ENCODE results near the gene FBXO44. TPM values are rescaled to one million over a fixed set of nuclear protein-coding genes. Genes with fewer than 3 reads are reported as not detected.
"Not testable (repeated sequence)": the region's sequence is repeated elsewhere in the genome, so short reads cannot be mapped to it uniquely, and the experiment has no call there.

The FBXO44 gene
- total RNA-seq, 2 donors from 2014 or later = 29.1 to 39.1 TPM

DNA sequence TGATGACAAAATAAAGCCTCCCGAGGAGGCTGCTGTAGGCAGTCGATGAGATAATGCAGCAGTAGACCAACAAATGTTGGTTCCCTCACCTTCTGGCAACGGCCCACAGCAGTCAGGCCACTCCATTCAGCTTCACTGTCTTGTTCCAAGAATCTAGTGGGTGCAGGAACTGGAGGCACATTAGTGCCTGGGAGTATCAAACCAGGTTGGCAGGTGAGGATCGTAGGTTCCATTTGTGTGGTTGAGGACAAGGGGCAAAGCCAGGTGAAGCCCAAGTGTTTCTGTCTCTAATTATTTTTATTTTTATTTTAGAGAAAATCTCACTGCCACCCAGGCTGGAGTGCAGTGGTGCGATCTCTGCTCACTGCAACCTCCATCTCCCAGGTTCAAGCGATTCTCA lies 13.7 kb upstream of the FBXO44 start:
- no peak overlapping the region for H3K9ac ChIP-seq (ENCODE audit: extremely low read depth, low read length, poor library complexity, severe bottlenecking)
- Mint-ChIP-seq H3K27ac (no peak overlapping the region), H3K4me3 (no peak overlapping the region), H3K9me3 (no peaks in the 10 kb centered on the region), H3K36me3 (ENCODE audit: low read depth) (no peaks in the 10 kb centered on the region), H3K4me1 (peaks cover 4% of the 10 kb centered on the region), H3K27me3 (ENCODE audit: insufficient read depth) (peaks cover under 1% of the 10 kb centered on the region)
- H3K4me3 ChIP-seq (ENCODE audit: low read length) = no peak overlapping the region
- no peaks in the 10 kb centered on the region for H3K9me3 ChIP-seq (ENCODE audit: control insufficient read depth, low read length)
- DNase-seq = no peak
- H3K4me1 ChIP-seq (ENCODE audit: control insufficient read depth, insufficient read depth, low read length) = no peaks in the 10 kb centered on the region
- no peaks in the 10 kb centered on the region for H3K27me3 ChIP-seq (ENCODE audit: control insufficient read depth, insufficient read depth, low read length, poor library complexity, severe bottlenecking)
- H3K27ac ChIP-seq (ENCODE audit: low read depth, low read length) = no peak overlapping the region
- WGBS, 2 experiments (ENCODE audit: insufficient coverage in 1 of 2, insufficient read length in 1 of 2) = 89 to 96% methylated on average over 3 to 6 of the region's 6 CpGs
- TF ChIP-seq, protein P1, sequence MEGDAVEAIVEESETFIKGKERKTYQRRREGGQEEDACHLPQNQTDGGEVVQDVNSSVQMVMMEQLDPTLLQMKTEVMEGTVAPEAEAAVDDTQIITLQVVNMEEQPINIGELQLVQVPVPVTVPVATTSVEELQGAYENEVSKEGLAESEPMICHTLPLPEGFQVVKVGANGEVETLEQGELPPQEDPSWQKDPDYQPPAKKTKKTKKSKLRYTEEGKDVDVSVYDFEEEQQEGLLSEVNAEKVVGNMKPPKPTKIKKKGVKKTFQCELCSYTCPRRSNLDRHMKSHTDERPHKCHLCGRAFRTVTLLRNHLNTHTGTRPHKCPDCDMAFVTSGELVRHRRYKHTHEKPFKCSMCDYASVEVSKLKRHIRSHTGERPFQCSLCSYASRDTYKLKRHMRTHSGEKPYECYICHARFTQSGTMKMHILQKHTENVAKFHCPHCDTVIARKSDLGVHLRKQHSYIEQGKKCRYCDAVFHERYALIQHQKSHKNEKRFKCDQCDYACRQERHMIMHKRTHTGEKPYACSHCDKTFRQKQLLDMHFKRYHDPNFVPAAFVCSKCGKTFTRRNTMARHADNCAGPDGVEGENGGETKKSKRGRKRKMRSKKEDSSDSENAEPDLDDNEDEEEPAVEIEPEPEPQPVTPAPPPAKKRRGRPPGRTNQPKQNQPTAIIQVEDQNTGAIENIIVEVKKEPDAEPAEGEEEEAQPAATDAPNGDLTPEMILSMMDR (conservative IDR thresholded peaks at IDR 0.05) = no peak
- H3K36me3 ChIP-seq (ENCODE audit: control insufficient read depth, insufficient read depth, low read length) = no peaks in the 10 kb centered on the region

DNA sequence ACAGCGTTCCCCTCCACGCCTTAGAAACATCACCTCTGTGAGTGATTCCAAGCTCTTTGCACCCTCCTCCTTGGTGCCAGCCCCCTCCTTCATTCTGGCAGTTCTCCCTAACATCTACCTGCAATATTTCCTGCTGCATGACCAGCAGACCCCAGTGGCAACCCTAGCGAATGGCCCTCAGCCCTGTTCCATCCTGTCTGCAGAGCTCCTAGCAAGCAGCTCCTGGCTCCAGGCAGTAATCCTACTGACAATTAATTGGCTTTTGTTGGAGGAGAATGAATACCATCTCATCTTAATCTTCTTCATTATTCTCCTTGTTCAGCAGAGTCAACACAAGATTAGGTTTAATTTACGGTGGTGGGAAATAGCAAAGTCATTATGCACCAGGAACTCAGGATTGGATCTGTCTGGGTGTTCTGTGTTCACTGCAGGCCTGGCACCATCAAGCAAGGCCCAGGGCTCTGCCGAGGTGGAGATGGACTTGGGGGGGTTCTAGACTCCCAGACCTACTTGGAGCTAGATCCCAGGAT lies 12.8 kb upstream of the FBXO44 start:
- Histone ChIP-seq H3K36me3 (ENCODE audit: control insufficient read depth, insufficient read depth, low read length) (no peaks in the 10 kb centered on the region), H3K27me3 (ENCODE audit: control insufficient read depth, insufficient read depth, low read length, poor library complexity, severe bottlenecking) (no peaks in the 10 kb centered on the region), H3K9ac (ENCODE audit: extremely low read depth, low read length, poor library complexity, severe bottlenecking) (no peak overlapping the region), H3K4me1 (ENCODE audit: control insufficient read depth, insufficient read depth, low read length) (no peaks in the 10 kb centered on the region), H3K4me3 (ENCODE audit: low read length) (no peak overlapping the region), H3K27ac (ENCODE audit: low read depth, low read length) (no peak overlapping the region), H3K9me3 (ENCODE audit: control insufficient read depth, low read length) (no peaks in the 10 kb centered on the region)
- H3K4me3 Mint-ChIP-seq = no peak overlapping the region
- no peaks in the 10 kb centered on the region for H3K9me3 Mint-ChIP-seq
- peaks cover 3% of the 10 kb centered on the region for H3K27me3 Mint-ChIP-seq (ENCODE audit: insufficient read depth)
- TF ChIP-seq, protein P1 (conservative IDR thresholded peaks at IDR 0.05) = no peak
- H3K36me3 Mint-ChIP-seq (ENCODE audit: low read depth) = no peaks in the 10 kb centered on the region
- H3K4me1 Mint-ChIP-seq = peaks cover 4% of the 10 kb centered on the region
- DNase-seq = no peak
- 81 to 82% methylated on average over 4 to 5 of the region's 5 CpGs for WGBS, 2 experiments (ENCODE audit: insufficient coverage in 1 of 2, insufficient read length in 1 of 2)
- H3K27ac Mint-ChIP-seq = no peak overlapping the region

DNA sequence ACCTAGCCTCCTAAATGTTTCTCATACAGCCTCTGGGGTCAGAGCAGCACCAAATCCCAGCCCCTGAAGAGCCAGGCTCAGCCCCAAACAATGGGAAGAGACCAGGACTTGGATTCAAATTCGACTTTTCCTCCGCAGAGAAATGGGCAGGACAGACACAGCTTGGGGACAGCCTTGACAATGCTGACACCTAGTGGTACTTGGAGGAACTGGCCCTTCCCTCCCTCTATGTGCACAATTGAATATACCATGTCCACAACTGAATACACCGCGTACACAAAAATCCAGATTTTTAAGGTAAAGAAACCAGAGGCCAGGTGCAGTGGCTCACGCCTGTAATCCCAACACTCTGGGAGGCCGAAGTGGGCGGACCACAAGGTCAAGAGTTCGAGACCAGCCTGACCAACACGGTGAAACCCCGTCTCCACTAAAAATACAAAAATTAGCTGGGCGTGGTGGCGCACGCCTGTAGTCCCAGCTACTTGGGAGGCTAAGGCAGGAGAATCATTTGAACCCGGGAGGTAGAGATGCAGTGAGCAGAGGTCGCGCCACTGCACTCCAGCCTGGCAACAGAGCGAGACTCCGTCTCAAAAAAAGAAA lies 12.2 kb upstream of the FBXO44 start:
- not testable (repeated sequence) for H3K9ac ChIP-seq (ENCODE audit: extremely low read depth, low read length, poor library complexity, severe bottlenecking); H3K27ac Mint-ChIP-seq; H3K4me1 ChIP-seq (ENCODE audit: control insufficient read depth, insufficient read depth, low read length); H3K9me3 ChIP-seq (ENCODE audit: control insufficient read depth, low read length); H3K27me3 ChIP-seq (ENCODE audit: control insufficient read depth, insufficient read depth, low read length, poor library complexity, severe bottlenecking); H3K4me1 Mint-ChIP-seq; H3K4me3 Mint-ChIP-seq; H3K27me3 Mint-ChIP-seq (ENCODE audit: insufficient read depth); H3K27ac ChIP-seq (ENCODE audit: low read depth, low read length); H3K36me3 ChIP-seq (ENCODE audit: control insufficient read depth, insufficient read depth, low read length); H3K9me3 Mint-ChIP-seq; H3K36me3 Mint-ChIP-seq (ENCODE audit: low read depth); H3K4me3 ChIP-seq (ENCODE audit: low read length)
- WGBS, 2 experiments (ENCODE audit: insufficient coverage in 1 of 2, insufficient read length in 1 of 2) = 44 to 61% methylated on average over 13 to 18 of the region's 18 CpGs
- peak; percentile 87 for DNase-seq
- TF ChIP-seq, protein P1 (conservative IDR thresholded peaks at IDR 0.05) = peak; percentile 98
